Activated CD4-positive, alpha-beta T cell treated with anti-CD3 and anti-CD28 coated beads, Interleukin-2, amount 50 U/mL, for 48 hours (primary cell): ENCODE results near the gene LTO1.
"Not testable (repeated sequence)": the region's sequence is repeated elsewhere in the genome, so short reads cannot be mapped to it uniquely, and the experiment has no call there.

Experiments used
- DNase-seq, 2 experiments: peaks; one replicate each; pipeline ENCODE4 v3.0.0-alpha.2; 2020

The LTO1 gene

GRCh38 chr11:69700278-69701140 is 25.4 kb upstream of the LTO1 start:
- no peak for DNase-seq

- no peak for DNase-seq
Measured at GRCh38 chr11:69699213-69699612, 24.1 kb upstream of the LTO1 start.

- DNase-seq, result no peak
Measured at GRCh38 chr11:69698362-69698761, 23.2 kb upstream of the LTO1 start.

GRCh38 chr11:69697861-69698260 is 22.7 kb upstream of the LTO1 start:
- no peak for DNase-seq

- no peak for DNase-seq
Measured at GRCh38 chr11:69697469-69697843, 22.3 kb upstream of the LTO1 start.

GRCh38 chr11:69696749-69697468 is 21.8 kb upstream of the LTO1 start:
- no peak for DNase-seq

- DNase-seq, result not testable (repeated sequence)
Measured at GRCh38 chr11:69695995-69696394, 20.8 kb upstream of the LTO1 start.

- no peak for DNase-seq
Measured at GRCh38 chr11:69695581-69695980, 20.4 kb upstream of the LTO1 start.

GRCh38 chr11:69694781-69695180 is 19.6 kb upstream of the LTO1 start:
- no peak for DNase-seq

GRCh38 chr11:69692422-69692821 is 17.3 kb upstream of the LTO1 start:
- DNase-seq, result no peak

GRCh38 chr11:69691463-69691862 is 16.3 kb upstream of the LTO1 start:
- DNase-seq, result no peak

- DNase-seq, result no peak
Measured at GRCh38 chr11:69689484-69690319, 14.5 kb upstream of the LTO1 start.

GRCh38 chr11:69687969-69688771 is 13.0 kb upstream of the LTO1 start:
- peak in 1 of 2 experiments; percentile 27 for DNase-seq

- no peak for DNase-seq
Measured at GRCh38 chr11:69686856-69687255, 11.7 kb upstream of the LTO1 start.

- DNase-seq, result no peak
Measured at GRCh38 chr11:69686452-69686851, 11.3 kb upstream of the LTO1 start.

- no peak for DNase-seq
Measured at GRCh38 chr11:69685348-69685747, 10.2 kb upstream of the LTO1 start.

GRCh38 chr11:69684651-69685050 is 9.5 kb upstream of the LTO1 start:
- DNase-seq, result no peak

GRCh38 chr11:69683764-69684333 is 8.7 kb upstream of the LTO1 start:
- no peak for DNase-seq

GRCh38 chr11:69682681-69683326 is 7.7 kb upstream of the LTO1 start:
- no peak for DNase-seq

GRCh38 chr11:69682221-69682620 is 7.1 kb upstream of the LTO1 start:
- no peak for DNase-seq

GRCh38 chr11:69680688-69681087 is 5.5 kb upstream of the LTO1 start:
- DNase-seq, result no peak

- DNase-seq, result no peak
Measured at GRCh38 chr11:69677749-69678148, 2.6 kb upstream of the LTO1 start.
